HG02852 (cell line): ENCODE measurements around the gene EPB41L1.

Source experiments
- ATAC-seq: cut with Tn5 transposase; IDR thresholded peaks from one replicate; pipeline ENCODE4 v1.9.1; 2021; ENCODE audit warnings: mild to moderate bottlenecking, moderate library complexity; ENCODE audit not compliant: unreplicated experiment

Gene EPB41L1

DNA sequence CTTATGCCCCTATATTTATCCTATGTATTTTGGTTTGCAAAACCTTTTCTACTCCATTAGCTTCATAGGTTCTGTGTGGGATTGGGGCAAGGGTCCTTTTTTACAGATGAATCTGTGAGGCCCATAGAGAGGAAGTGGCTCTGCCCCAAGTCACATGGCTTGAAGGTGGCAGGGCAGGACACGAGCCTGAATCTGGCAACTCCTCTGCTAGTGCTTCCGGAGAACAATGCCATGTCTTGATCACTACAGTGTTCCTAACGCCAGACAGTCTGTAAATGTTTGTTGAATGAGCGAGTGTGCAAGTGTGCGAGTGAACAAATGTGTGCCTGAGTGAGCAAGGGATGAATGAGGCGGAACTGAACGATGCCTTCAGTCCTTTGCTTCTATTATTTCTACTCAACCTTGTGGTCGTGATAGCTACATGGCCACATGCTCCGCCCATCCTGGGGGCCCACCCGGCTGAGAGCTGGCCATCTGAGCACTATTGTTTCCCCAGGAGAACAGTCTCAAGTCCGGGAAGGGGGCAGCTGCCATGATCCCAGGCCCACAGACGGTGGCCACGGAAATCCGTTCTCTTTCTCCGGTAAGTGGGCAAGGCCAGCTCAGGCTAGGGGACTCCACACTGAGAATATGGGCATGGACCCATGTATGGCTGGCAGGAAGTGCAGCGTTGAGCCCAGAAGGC lies 64.0 kb downstream of the EPB41L1 start:
- no peak for ATAC-seq

DNA sequence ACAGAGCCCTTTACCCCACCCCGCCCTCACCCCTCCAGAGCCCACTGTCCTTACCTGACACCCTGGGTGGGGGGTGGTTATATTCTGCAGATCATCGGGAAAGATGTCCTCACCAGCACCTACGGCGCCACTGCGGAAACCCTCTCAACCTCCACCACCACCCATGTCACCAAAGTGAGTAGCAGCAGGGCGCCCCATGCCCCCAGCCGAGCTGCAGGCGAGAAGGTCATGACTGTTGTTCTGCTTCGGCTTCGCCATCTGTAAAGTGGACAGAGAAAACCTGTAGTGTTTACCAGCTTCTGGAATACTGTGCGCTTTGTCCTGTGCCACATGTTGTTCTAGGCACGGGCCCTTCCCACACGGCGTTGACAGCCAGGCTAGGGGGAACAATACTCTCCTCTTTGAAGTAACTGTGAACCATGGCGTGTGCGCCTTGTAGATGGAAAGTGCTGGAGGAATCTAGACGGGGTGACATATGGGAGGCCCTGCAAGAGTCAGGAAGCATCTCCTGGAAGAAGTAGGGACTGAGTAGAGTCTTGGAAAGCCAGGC lies 65.2 kb downstream of the EPB41L1 start:
- ATAC-seq, result no peak

DNA sequence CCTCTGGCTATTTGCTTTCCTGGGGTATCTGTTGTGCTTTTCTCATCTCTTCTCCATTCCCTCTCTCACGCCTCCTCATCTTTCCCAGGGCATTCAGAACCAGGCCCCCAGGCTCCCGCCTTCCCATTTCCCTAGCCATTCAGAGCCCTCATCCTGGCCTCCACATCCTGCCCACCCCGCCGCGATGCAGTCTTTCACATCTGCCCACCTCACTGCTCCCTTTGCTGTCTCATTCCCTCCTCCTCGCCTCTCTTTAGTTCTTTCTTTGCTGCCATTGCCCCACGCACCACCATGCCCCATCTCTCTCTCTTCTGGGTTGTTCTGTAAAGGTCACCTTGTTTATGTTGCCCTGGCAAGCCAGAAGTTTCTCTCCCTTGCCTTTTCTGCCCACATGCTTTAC lies 71.1 kb downstream of the EPB41L1 start:
- ATAC-seq, result no peak

DNA sequence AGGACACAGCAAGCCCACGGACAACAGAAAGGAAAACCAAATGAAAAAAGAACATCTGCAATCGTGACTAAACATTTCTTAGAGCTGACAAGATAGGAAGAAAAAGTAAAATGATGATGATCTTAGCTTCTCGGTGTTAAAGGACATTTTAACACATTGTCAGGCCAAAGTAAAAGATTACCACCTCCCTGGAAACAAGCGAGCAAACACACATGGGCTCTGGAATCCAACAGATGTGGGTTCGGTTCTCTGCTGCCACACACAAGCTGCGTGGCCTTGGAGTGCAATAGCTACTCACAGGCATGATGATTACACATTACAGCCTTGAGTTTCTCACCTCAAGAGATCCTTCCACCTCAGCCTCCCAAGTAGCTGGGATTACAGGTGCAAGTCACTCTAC lies 74.2 kb downstream of the EPB41L1 start:
- ATAC-seq, result no peak

DNA sequence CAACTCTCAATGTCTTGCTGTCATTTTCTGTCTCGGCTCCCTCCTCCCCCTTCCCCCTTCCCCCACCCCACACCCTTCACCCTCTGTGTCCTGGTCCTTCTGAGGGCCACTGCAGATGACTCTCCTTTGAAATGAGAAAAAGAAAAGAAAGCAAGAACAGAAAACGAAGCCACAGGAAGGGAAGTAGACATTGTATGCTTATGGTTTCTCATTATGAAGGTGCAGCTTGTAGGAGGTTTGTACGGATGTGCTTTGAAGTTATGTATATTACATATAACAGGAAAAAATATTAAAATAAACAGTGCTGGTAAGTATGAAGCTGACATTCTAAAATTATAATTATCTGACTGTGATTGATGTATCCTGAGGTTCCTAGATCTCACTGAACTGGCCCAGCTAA lies 75.5 kb downstream of the EPB41L1 start:
- no peak for ATAC-seq

GRCh38 chr20:36231331-36231730 lies 76.8 kb downstream of the EPB41L1 start:
- no peak for ATAC-seq

DNA sequence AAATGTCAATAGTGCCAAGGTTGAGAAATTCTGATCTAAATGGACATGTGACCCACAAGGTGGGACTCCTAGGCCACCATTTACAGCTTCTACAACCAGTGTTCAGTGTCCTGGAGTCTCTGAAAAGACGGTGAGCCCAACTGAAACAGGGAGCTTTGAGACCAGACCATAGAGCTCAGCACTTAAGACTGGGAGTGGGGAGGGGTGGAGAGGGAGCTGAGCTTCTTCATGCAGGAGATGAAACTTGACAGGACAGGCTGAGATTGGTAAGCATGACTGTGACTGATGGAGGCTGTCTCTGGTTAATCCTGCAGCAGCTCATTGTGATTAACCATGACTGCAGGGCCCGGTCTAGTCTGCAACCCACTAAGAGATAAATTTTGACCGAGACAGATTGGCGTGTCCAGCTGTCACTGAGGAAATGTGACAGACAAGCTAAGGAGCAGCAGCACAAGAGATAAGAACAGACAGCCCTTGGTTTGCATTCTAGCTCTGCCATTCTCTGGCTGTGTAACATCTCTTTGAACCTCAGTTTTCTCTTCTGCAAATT lies 80.3 kb downstream of the EPB41L1 start:
- ATAC-seq, result no peak

GRCh38 chr20:36235892-36236785 lies 81.6 kb downstream of the EPB41L1 start, which contains the start of gene AAR2:
AAR2 (plus strand) TSS chr20:36236478; CDS start chr20:36239869, 3,391 bp downstream.
- ATAC-seq, result peak; percentile 87

DNA sequence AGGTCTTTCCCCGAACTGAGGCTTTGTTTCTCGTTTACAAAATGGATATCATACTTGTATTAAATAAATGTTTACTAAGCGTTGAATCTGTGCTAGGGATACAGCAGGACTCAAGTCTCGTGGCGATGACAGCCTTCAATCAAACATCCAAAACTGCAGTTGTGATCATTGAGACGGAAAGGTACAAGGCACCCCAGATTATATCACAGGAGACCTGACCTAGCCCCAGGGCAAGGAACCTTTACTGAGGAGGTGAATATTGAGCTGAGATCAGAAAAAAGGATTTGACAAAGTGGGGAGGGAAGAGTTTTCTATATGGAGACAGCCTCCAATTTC lies 82.2 kb downstream of the EPB41L1 start:
- ATAC-seq, result no peak

GRCh38 chr20:36237477-36237876 lies 82.9 kb downstream of the EPB41L1 start:
- ATAC-seq, result no peak

GRCh38 chr20:36238153-36238552 lies 83.6 kb downstream of the EPB41L1 start:
- no peak for ATAC-seq

GRCh38 chr20:36238760-36239159 lies 84.2 kb downstream of the EPB41L1 start:
- no peak for ATAC-seq

GRCh38 chr20:36240076-36240475 lies 85.5 kb downstream of the EPB41L1 start:
- no peak for ATAC-seq

GRCh38 chr20:36241678-36242077 lies 87.1 kb downstream of the EPB41L1 start:
- no peak for ATAC-seq

DNA sequence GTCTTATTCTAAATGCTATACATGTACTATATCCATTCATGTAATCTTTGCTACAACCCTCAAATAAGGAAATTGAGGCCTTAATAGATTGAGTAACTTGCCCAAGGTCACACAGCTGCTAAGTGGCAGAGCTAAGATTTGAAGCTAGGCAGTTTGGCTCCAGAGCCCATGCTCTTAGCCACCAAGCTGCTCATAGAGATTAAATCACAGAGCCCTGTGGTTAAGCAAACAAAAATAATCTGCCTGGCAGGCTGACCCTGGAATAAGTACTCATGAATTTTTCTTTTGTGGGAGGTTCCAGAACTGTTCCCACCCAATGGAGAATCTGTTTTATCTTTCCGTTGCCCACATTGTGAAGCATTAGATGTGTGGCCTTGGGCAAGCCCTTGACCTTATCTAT lies 89.2 kb downstream of the EPB41L1 start:
- ATAC-seq, result no peak

DNA sequence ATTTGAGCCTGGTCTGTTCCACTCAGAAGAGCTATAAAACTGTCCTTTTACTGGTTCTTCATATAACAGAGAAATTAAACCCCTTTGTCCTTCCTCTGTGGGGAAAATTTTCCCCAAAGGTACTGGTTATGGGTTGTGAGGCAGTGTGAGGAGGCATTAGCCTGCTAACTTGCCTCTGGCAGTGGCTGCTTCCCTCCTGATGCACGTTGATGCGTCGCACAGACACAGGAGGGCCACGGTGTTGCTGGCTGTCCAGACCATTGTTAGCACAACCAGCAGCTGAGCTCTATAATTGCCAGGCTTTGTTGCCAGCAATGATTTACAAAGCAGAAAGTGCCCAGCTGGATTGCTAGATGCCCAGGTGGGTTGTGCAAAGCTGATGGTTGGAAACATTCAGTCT lies 91.9 kb downstream of the EPB41L1 start:
- ATAC-seq, result no peak

GRCh38 chr20:36248836-36249235 lies 94.3 kb downstream of the EPB41L1 start:
- ATAC-seq, result no peak

GRCh38 chr20:36249450-36249849 lies 94.9 kb downstream of the EPB41L1 start:
- no peak for ATAC-seq

DNA sequence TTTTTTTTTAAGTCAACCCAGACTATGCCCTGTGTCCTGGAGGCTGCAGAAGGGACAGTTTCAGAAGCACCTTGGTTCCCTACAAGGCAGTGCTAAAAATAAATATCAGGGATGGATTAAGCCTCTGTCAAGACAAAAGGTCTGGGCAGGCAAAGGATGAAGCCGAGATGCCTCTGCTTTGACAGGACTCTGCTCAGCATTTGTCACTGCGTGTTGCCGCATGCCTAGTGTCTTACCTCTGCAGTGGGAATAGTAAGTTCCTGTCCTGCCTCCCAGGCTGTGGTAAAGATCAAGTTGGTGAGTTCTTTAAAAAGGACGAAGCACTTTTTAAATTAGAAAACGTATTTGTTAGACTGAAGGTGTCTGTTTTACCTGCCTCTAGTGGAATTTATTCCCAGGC lies 96.9 kb downstream of the EPB41L1 start:
- ATAC-seq, result no peak

DNA sequence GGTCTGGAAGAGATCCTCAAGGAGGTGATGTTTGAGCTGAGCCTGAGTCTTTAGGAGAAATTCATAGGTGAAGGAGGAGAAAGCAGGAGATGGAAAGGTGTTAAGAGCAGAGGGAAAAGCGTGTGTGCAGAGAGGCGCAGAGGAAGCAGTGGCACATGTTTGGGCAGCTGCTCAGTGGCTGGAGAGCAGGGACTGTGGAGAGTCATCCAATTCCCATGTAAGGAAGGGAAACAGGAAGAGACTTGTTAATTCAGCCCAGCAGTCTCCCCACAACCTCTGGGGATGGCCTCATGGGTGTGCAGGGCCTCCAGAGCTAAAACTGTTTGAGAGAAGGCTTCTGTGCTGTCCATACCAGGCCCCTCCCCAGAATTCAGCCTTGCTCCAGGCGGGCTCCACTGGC lies 98.0 kb downstream of the EPB41L1 start:
- no peak for ATAC-seq

DNA sequence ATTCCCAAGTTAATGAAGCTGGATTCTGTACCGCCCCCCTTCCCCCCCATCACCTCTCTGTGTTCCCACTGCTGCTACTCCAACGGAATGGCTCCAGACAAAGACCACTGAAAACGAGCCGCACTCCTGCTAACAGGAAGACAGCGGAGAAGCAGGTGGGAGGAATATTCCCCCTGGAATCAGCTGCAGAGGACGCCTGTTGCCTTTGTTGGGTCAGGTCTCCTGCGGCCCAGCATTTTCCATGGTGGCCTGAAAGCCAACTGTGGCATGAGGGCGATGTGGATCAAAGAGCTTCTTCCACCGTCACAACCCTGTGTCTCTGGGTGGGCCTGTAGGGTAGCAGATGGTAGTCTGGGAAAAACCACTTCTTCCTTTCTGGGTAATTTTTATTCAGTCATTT lies 98.5 kb downstream of the EPB41L1 start:
- no peak for ATAC-seq

DNA sequence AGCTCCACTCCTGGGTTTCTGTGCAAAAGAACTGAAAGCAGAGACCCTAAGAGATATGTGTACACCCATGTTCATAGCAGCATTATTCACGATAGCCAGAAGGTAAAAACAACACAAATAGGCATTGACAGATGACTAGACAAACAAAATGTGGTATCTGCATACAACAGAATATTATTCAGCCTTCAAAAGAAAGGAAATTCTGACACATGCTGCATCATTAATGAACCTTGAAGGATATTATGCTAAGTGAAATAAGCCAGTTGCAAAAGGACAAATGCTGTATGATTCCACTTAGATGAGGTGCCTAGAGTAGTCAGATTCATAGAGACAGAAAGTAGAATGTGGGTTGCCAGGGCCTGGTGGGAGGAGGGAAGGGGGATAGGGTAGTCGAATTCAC lies 99.5 kb downstream of the EPB41L1 start:
- no peak for ATAC-seq
